Omental fat pad (tissue), 4 donors: ENCODE measurements around the gene AS3MT. TPM values are rescaled to one million over a fixed set of nuclear protein-coding genes. Genes with fewer than 3 reads are reported as not detected.
A peak's percentile ranks its signal among the peaks of the same experiment; 100 is the strongest.

Experiments used
- ATAC-seq: fragments of 150-250 bp; one replicate; pipeline ENCODE4 v1.9.1; 2016; ENCODE audit warnings: mild to moderate bottlenecking, moderate library complexity; ENCODE audit not compliant: low FRiP score
- DNase-seq: peaks from one replicate; pipeline ENCODE4 v3.0.0-alpha.2; 2019; ENCODE audit warnings: low spot score
- CTCF ChIP-seq, 3 donors: fragments of 450-650 bp; IDR thresholded peaks; one replicate each; pipeline ENCODE4 v1.5.1; 2016 to 2017; ENCODE audit warnings: antibody characterized with exemption in 3 of 3, mild to moderate bottlenecking in 3 of 3, moderate library complexity in 2 of 3
- total RNA-seq, 4 donors: library from RNA; depleted of rRNA; stranded (reverse); fragments of >200 nt; gene quantifications; one replicate each; pipeline ENCODE4 v1.1.0, GENCODE V29; 2016

AS3MT gene
- total RNA-seq, 4 donors from 2014 or later: 1.1 to 4.0 (median 1.7) TPM

- peak; percentile 98 for ATAC-seq
- DNase-seq: peak; percentile 99
- no peak for TF ChIP-seq CTCF (IDR thresholded peaks at IDR 0.05)
Measured at GRCh38 chr10:102917962-102918816, 48.9 kb downstream of the AS3MT start, which contains the start of gene CNNM2. TSS of gene CNNM2 (plus strand) at chr10:102918294. CDS start at chr10:102918481, 187 bp downstream.

- DNase-seq (no peak), ATAC-seq (no peak)
- TF ChIP-seq CTCF (IDR thresholded peaks at IDR 0.05): no peak
Measured at GRCh38 chr10:102918817-102919245, 49.6 kb downstream of the AS3MT start.

- DNase-seq: no peak
- ATAC-seq: no peak
- TF ChIP-seq CTCF (IDR thresholded peaks at IDR 0.05): no peak
Measured at GRCh38 chr10:102919246-102919959, 50.1 kb downstream of the AS3MT start.

GRCh38 chr10:102919992-102920739, 50.9 kb downstream of the AS3MT start:
- TF ChIP-seq CTCF (IDR thresholded peaks at IDR 0.05): no peak
- DNase-seq (no peak), ATAC-seq (no peak)

GRCh38 chr10:102923601-102924000, 54.3 kb downstream of the AS3MT start:
- DNase-seq (no peak), ATAC-seq (no peak)
- no peak for TF ChIP-seq CTCF (IDR thresholded peaks at IDR 0.05)

- DNase-seq (no peak), ATAC-seq (no peak)
- no peak for TF ChIP-seq CTCF (IDR thresholded peaks at IDR 0.05)
Measured at GRCh38 chr10:102926842-102927241, 57.6 kb downstream of the AS3MT start.
